ENCODE results near the gene ENKD1.

Gene ENKD1

GRCh38 chr16:67678354-67679023 lies 11.9 kb upstream of the ENKD1 start:
- DNase-seq (ENCODE audit: low read depth in 2 of 2), result no peak

GRCh38 chr16:67677712-67678111 lies 11.2 kb upstream of the ENKD1 start:
- DNase-seq (ENCODE audit: low read depth in 2 of 2), result no peak

GRCh38 chr16:67676939-67677338 lies 10.4 kb upstream of the ENKD1 start:
- DNase-seq (ENCODE audit: low read depth in 2 of 2), result no peak

- no peak for DNase-seq (ENCODE audit: low read depth in 2 of 2)
These were observed 10.0 kb upstream of the ENKD1 start for GRCh38 chr16:67676516-67676915.

GRCh38 chr16:67675999-67676398 lies 9.4 kb upstream of the ENKD1 start:
- no peak for DNase-seq (ENCODE audit: low read depth in 2 of 2)

- no peak for DNase-seq (ENCODE audit: low read depth in 2 of 2)
These were observed 9.0 kb upstream of the ENKD1 start for GRCh38 chr16:67675579-67675935.

GRCh38 chr16:67674851-67675578 lies 8.5 kb upstream of the ENKD1 start:
- no peak for DNase-seq (ENCODE audit: low read depth in 2 of 2)

- no peak for DNase-seq (ENCODE audit: low read depth in 2 of 2)
These were observed 7.4 kb upstream of the ENKD1 start for GRCh38 chr16:67673712-67674580.

- no peak for DNase-seq (ENCODE audit: low read depth in 2 of 2)
These were observed 6.5 kb upstream of the ENKD1 start for GRCh38 chr16:67672739-67673662.

GRCh38 chr16:67672306-67672705 lies 5.8 kb upstream of the ENKD1 start:
- DNase-seq (ENCODE audit: low read depth in 2 of 2), result no peak

GRCh38 chr16:67669499-67670101 lies 3.0 kb upstream of the ENKD1 start:
- no peak for DNase-seq (ENCODE audit: low read depth in 2 of 2)

- DNase-seq (ENCODE audit: low read depth in 2 of 2), result no peak
These were observed 2.1 kb upstream of the ENKD1 start for GRCh38 chr16:67668495-67669157.

GRCh38 chr16:67667817-67668494 lies 1.4 kb upstream of the ENKD1 start:
- DNase-seq (ENCODE audit: low read depth in 2 of 2), result peak; percentile 46 to 57

GRCh38 chr16:67667453-67667816 lies 885 bp upstream of the ENKD1 start:
- DNase-seq (ENCODE audit: low read depth in 2 of 2), result no peak

GRCh38 chr16:67666032-67666551 lies 458 bp downstream of the ENKD1 start:
- no peak for DNase-seq (ENCODE audit: low read depth in 2 of 2)

- DNase-seq (ENCODE audit: low read depth in 2 of 2), result no peak
These were observed 952 bp downstream of the ENKD1 start for GRCh38 chr16:67665598-67665997.

GRCh38 chr16:67664871-67665270 lies 1.7 kb downstream of the ENKD1 start:
- DNase-seq (ENCODE audit: low read depth in 2 of 2), result no peak

- no peak for DNase-seq (ENCODE audit: low read depth in 2 of 2)
These were observed 2.3 kb downstream of the ENKD1 start for GRCh38 chr16:67664258-67664657.

GRCh38 chr16:67663877-67664222 lies 2.7 kb downstream of the ENKD1 start:
- DNase-seq (ENCODE audit: low read depth in 2 of 2), result no peak

Measured in stimulated activated CD8-positive, alpha-beta memory T cell treated with anti-CD3 and anti-CD28 coated beads, Interleukin-15, amount 100 ng/mL, for 4 hours (primary cell).